Liver (tissue), 3 donors: ENCODE measurements around the gene CFAP54.

Experiments used
- CTCF ChIP-seq: fragments of 150-350 bp; IDR thresholded peaks from 2 replicates; pipeline ENCODE4 v1.5.1; 2017; ENCODE audit warnings: improper control_type of control experiment, low read depth, low read length; ENCODE audit not compliant: missing input control
- RAD21 ChIP-seq, 2 donors: IDR thresholded peaks; 2 replicates each; pipeline ENCODE4 v1.6.1; 2016; ENCODE audit warnings: antibody characterized with exemption in 2 of 2, mild to moderate bottlenecking in 2 of 2
- TAF1 ChIP-seq: conservative IDR thresholded peaks from 2 replicates; pipeline ENCODE4 v1.6.1; 2016; ENCODE audit warnings: antibody characterized with exemption, mild to moderate bottlenecking
- donor health status: healthy.
- donor health status: healthy.

- TF ChIP-seq CTCF (no peak), RAD21 (IDR thresholded peaks at IDR 0.05) (no peak), TAF1 (no peak)
Measured at GRCh38 chr12:96606134-96606533, 116.8 kb downstream of the CFAP54 start.
